GM23338 (cell line): ENCODE results near the gene LIFR. TPM values are rescaled to one million over a fixed set of nuclear protein-coding genes. Genes with fewer than 3 reads are reported as not detected.
A peak's percentile ranks its signal among the peaks of the same experiment; 100 is the strongest.

Experiments
- ATAC-seq: fragments of 200-7000 bp; cut with Tn5 transposase; 3 replicates; pipeline ENCODE4 v1.9.1; 2020
- DNase-seq: peaks from one replicate; pipeline ENCODE4 v3.0.0-alpha.2; 2015; ENCODE audit warnings: low spot score
- H2AFZ ChIP-seq: fragments of 200-600 bp; sonication (generic); 2 replicates; pipeline ENCODE4 v1.8.0; 2016; ENCODE audit warnings: antibody characterized with exemption, mild to moderate bottlenecking, moderate library complexity
- H3F3A ChIP-seq: fragments of 200-600 bp; sonication (generic); replicated peaks from 2 replicates; pipeline ENCODE4 v1.8.0; 2017; ENCODE audit warnings: antibody characterized with exemption, mixed run types, low read depth
- H3K27ac ChIP-seq: fragments of 200-600 bp; sonication (generic); 2 replicates; pipeline ENCODE4 v1.6.1; 2016; ENCODE audit warnings: low read depth
- H3K27me3 ChIP-seq: fragments of 200-600 bp; sonication (generic); 2 replicates; pipeline ENCODE4 v1.8.0; 2016; ENCODE audit warnings: mild to moderate bottlenecking, mixed run types, moderate library complexity; ENCODE audit not compliant: insufficient read depth
- H3K36me3 ChIP-seq: fragments of 200-600 bp; sonication (generic); 2 replicates; pipeline ENCODE4 v1.8.0; 2016; ENCODE audit warnings: mild to moderate bottlenecking; ENCODE audit not compliant: insufficient read depth
- H3K4me1 ChIP-seq: fragments of 200-600 bp; sonication (generic); 2 replicates; pipeline ENCODE4 v1.8.0; 2016; ENCODE audit warnings: mild to moderate bottlenecking, moderate library complexity; ENCODE audit not compliant: insufficient read depth
- H3K4me2 ChIP-seq: fragments of 200-600 bp; sonication (generic); 2 replicates; pipeline ENCODE4 v1.7.1; 2017; ENCODE audit warnings: mixed run types
- H3K4me3 ChIP-seq: fragments of 200-600 bp; sonication (generic); 2 replicates; pipeline ENCODE4 v1.6.1; 2016; ENCODE audit warnings: mixed run types
- H3K79me2 ChIP-seq: fragments of 200-600 bp; sonication (generic); replicated peaks from 2 replicates; pipeline ENCODE4 v1.8.0; 2017; ENCODE audit warnings: mild to moderate bottlenecking; ENCODE audit not compliant: insufficient read depth
- H3K9me2 ChIP-seq: fragments of 200-600 bp; sonication (generic); 2 replicates; pipeline ENCODE4 v1.8.0; 2017; ENCODE audit not compliant: insufficient read depth
- H4K20me1 ChIP-seq: fragments of 200-600 bp; sonication (generic); replicated peaks from 2 replicates; pipeline ENCODE4 v1.8.0; 2017; ENCODE audit warnings: mild to moderate bottlenecking; ENCODE audit not compliant: insufficient read depth
- H3K27ac Mint-ChIP-seq: 2 replicates; pipeline ENCODE4 v1.8.0; 2020; ENCODE audit warnings: inconsistent platforms, mild to moderate bottlenecking, moderate library complexity, mixed read lengths
- H3K27me3 Mint-ChIP-seq: 3 replicates; pipeline ENCODE4 v1.8.0; 2022; ENCODE audit warnings: low read depth, mild to moderate bottlenecking, moderate library complexity, mixed read lengths, inconsistent platforms; ENCODE audit not compliant: insufficient read depth, poor library complexity
- H3K36me3 Mint-ChIP-seq: 3 replicates; pipeline ENCODE4 v1.8.0; 2021; ENCODE audit warnings: low read depth, mild to moderate bottlenecking, inconsistent platforms, moderate library complexity, mixed read lengths
- H3K4me1 Mint-ChIP-seq: 3 replicates; pipeline ENCODE4 v1.8.0; 2020; ENCODE audit warnings: mild to moderate bottlenecking, inconsistent platforms, mixed read lengths
- H3K4me3 Mint-ChIP-seq: 3 replicates; pipeline ENCODE4 v1.8.0; 2021; ENCODE audit warnings: moderate library complexity, mild to moderate bottlenecking, inconsistent platforms, mixed read lengths
- H3K9me3 Mint-ChIP-seq: 3 replicates; pipeline ENCODE4 v1.8.0; 2020; ENCODE audit warnings: moderate library complexity, mild to moderate bottlenecking, inconsistent platforms, mixed read lengths
- CREB1 ChIP-seq: fragments of 250-450 bp; sonication (Bioruptor Pico); IDR thresholded peaks from 2 replicates; pipeline ENCODE4 v1.5.0; 2020; ENCODE audit warnings: low read depth, mild to moderate bottlenecking, moderate library complexity
- EZH2 ChIP-seq: fragments of 200-600 bp; sonication (generic); IDR thresholded peaks from one replicate; pipeline ENCODE4 v1.8.0; 2017; ENCODE audit warnings: antibody characterized with exemption, mild to moderate bottlenecking, low read depth; ENCODE audit not compliant: unreplicated experiment
- EZH2phosphoT487 ChIP-seq: fragments of 200-600 bp; sonication (generic); IDR thresholded peaks from one replicate; pipeline ENCODE4 v1.8.1; 2018; ENCODE audit warnings: antibody characterized with exemption; ENCODE audit not compliant: unreplicated experiment
- JUNB ChIP-seq: IDR thresholded peaks from one replicate; pipeline ENCODE4 v1.6.1; 2016; ENCODE audit warnings: antibody characterized with exemption; ENCODE audit not compliant: unreplicated experiment
- NANOG ChIP-seq: IDR thresholded peaks from 2 replicates; pipeline ENCODE4 v1.6.1; 2016; ENCODE audit warnings: antibody characterized with exemption, borderline replicate concordance
- POLR2AphosphoS5 ChIP-seq: IDR thresholded peaks from 2 replicates; pipeline ENCODE4 v1.6.1; 2016; ENCODE audit warnings: antibody characterized with exemption, low read depth
- REST ChIP-seq: IDR thresholded peaks from one replicate; pipeline ENCODE4 v1.6.1; 2018; ENCODE audit warnings: antibody characterized with exemption; ENCODE audit not compliant: unreplicated experiment
- STAT1 ChIP-seq: IDR thresholded peaks from one replicate; pipeline ENCODE4 v1.6.1; 2016; ENCODE audit warnings: antibody characterized with exemption; ENCODE audit not compliant: unreplicated experiment
- ZNF114 ChIP-seq: fragments of 250-450 bp; sonication (Bioruptor Pico); IDR thresholded peaks from 2 replicates; pipeline ENCODE4 v1.5.0; 2020; ENCODE audit warnings: mild to moderate bottlenecking, moderate library complexity
- ZNF331 ChIP-seq: fragments of 250-450 bp; sonication (Bioruptor Pico); IDR thresholded peaks from 2 replicates; pipeline ENCODE4 v1.5.0; 2020; ENCODE audit warnings: low read depth, mild to moderate bottlenecking, moderate library complexity
- ZNF462 ChIP-seq: fragments of 250-450 bp; sonication (Bioruptor Pico); IDR thresholded peaks from 2 replicates; pipeline ENCODE4 v1.5.0; 2020; ENCODE audit warnings: mild to moderate bottlenecking, moderate library complexity
- polyA plus RNA-seq: library from polyadenylated mRNA; unstranded; fragments of >200 nt; fragmentation: Nextera tagmentation; extraction: Ambion mirVana; gene quantifications from 2 replicates; pipeline ENCODE4 v1.2.1, GENCODE V29; 2016
- total RNA-seq: library from RNA; depleted of rRNA; stranded (reverse); fragments of >200 nt; shearing (Covaris generic); gene quantifications from 2 replicates; pipeline ENCODE4 v1.2.3, GENCODE V29; 2014
- TF ChIP-seq, protein P1 (sequence below), 2 experiments: fragments of 200-600 bp in 1 of 2; sonication (generic) in 1 of 2; conservative IDR thresholded peaks; 2 replicates each; pipeline versions ENCODE4 v1.5.1 to v1.6.1; 2016 to 2017; ENCODE audit warnings: antibody characterized with exemption in 2 of 2, low read depth in 2 of 2, mild to moderate bottlenecking in 2 of 2, moderate library complexity in 1 of 2
- TF ChIP-seq, protein P2 (sequence below): IDR thresholded peaks from 2 replicates; pipeline ENCODE4 v1.6.1; 2016; ENCODE audit warnings: antibody characterized with exemption

The LIFR gene
- total and polyA plus RNA-seq, 2 experiments from 2014 or later = 11.0 to 25.2 TPM

GRCh38 chr5:38478166-38478565, 78.3 kb downstream of the LIFR start:
- H3F3A ChIP-seq = no peaks in the 10 kb centered on the region
- H3K36me3 ChIP-seq = no peaks in the 10 kb centered on the region
- TF ChIP-seq ZNF462 (CRISPR knock-in tag) (no peak), ZNF331 (no peak), NANOG (no peak), CREB1 (CRISPR knock-in tag) (no peak), JUNB (no peak), EZH2phosphoT487 (no peak), STAT1 (no peak), REST (no peak), POLR2AphosphoS5 (no peak), ZNF114 (no peak), EZH2 (no peak)
- TF ChIP-seq, protein P1, sequence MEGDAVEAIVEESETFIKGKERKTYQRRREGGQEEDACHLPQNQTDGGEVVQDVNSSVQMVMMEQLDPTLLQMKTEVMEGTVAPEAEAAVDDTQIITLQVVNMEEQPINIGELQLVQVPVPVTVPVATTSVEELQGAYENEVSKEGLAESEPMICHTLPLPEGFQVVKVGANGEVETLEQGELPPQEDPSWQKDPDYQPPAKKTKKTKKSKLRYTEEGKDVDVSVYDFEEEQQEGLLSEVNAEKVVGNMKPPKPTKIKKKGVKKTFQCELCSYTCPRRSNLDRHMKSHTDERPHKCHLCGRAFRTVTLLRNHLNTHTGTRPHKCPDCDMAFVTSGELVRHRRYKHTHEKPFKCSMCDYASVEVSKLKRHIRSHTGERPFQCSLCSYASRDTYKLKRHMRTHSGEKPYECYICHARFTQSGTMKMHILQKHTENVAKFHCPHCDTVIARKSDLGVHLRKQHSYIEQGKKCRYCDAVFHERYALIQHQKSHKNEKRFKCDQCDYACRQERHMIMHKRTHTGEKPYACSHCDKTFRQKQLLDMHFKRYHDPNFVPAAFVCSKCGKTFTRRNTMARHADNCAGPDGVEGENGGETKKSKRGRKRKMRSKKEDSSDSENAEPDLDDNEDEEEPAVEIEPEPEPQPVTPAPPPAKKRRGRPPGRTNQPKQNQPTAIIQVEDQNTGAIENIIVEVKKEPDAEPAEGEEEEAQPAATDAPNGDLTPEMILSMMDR (conservative IDR thresholded peaks at IDR 0.05; ENCODE audit: low read depth in 2 of 2) = no peak
- TF ChIP-seq, protein P2, sequence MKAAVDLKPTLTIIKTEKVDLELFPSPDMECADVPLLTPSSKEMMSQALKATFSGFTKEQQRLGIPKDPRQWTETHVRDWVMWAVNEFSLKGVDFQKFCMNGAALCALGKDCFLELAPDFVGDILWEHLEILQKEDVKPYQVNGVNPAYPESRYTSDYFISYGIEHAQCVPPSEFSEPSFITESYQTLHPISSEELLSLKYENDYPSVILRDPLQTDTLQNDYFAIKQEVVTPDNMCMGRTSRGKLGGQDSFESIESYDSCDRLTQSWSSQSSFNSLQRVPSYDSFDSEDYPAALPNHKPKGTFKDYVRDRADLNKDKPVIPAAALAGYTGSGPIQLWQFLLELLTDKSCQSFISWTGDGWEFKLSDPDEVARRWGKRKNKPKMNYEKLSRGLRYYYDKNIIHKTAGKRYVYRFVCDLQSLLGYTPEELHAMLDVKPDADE = no peak
- H3K4me1 ChIP-seq = no peaks in the 10 kb centered on the region
- ATAC-seq (no peak), DNase-seq (no peak)
- peaks cover 1% of the 10 kb centered on the region; the same call in 2 of the 3 replicates for H3K4me1 Mint-ChIP-seq
- no peaks in the 10 kb centered on the region for H3K9me2 ChIP-seq
- H3K4me3 Mint-ChIP-seq = no peak overlapping the region
- H3K27me3 ChIP-seq = no peaks in the 10 kb centered on the region
- H3K27me3 Mint-ChIP-seq = no peaks in the 10 kb centered on the region
- no peaks in the 10 kb centered on the region for H3K9me3 Mint-ChIP-seq
- H3K36me3 Mint-ChIP-seq = no peaks in the 10 kb centered on the region
- H3K27ac ChIP-seq = no peak overlapping the region
- no peak overlapping the region for H3K4me3 ChIP-seq
- H3K79me2 ChIP-seq = no peaks in the 10 kb centered on the region
- H2AFZ ChIP-seq = no peak overlapping the region
- no peaks in the 10 kb centered on the region for H4K20me1 ChIP-seq
- peak overlapping the region; percentile 66; the same call in 1 of the 2 replicates for H3K27ac Mint-ChIP-seq
- H3K4me2 ChIP-seq = no peak overlapping the region
